Measurements from ENCODE around the gene FBLN5. TPM values are rescaled to one million over a fixed set of nuclear protein-coding genes. Genes with fewer than 3 reads are reported as not detected.

Gene FBLN5
- polyA plus RNA-seq, 1 of the 3 experiments (the other 2 are of a cell fraction): 39.8 TPM

GRCh38 chr14:91878274-91878673, 69.2 kb downstream of the FBLN5 start:
- Histone ChIP-seq H3K27ac (ENCODE audit: low read depth in 2 of 2, low read length in 1 of 2) (no peak overlapping the region), H3K4me1 (ENCODE audit: control insufficient read depth in 1 of 2, insufficient read depth in 2 of 2, low read depth in 1 of 2, low read length in 1 of 2) (no peaks in the 10 kb centered on the region), H3K9me3 (no peaks in the 10 kb centered on the region), H3K79me2 (ENCODE audit: insufficient read depth) (no peaks in the 10 kb centered on the region), H3K36me3 (replicated peaks in 1 of 2; ENCODE audit: control insufficient read depth in 1 of 2, insufficient read depth in 2 of 2, low read length in 1 of 2) (peaks cover 16 to 60% of the 10 kb centered on the region in 2 experiments), H3K27me3 (ENCODE audit: insufficient read depth) (no peaks in the 10 kb centered on the region), H3K4me3 (ENCODE audit: low read depth in 2 of 2, low read length in 1 of 2) (no peak overlapping the region), H3K9ac (no peak overlapping the region), H3K9me2 (no peaks in the 10 kb centered on the region), H3K4me2 (no peak overlapping the region), H2AFZ (ENCODE audit: low read depth) (no peak overlapping the region), H4K20me1 (ENCODE audit: insufficient read depth) (no peaks in the 10 kb centered on the region), H3F3A (replicated peaks; ENCODE audit: insufficient read depth) (no peaks in the 10 kb centered on the region)
- ChIA-PET CTCF (interaction anchor here (1.0 kb wide), 1 partner anchor 15 kb away, joined by 3 read pairs; no protein-coding TSS in a partner anchor), POLR2A (no interaction called here)
- WGBS (ENCODE audit: low lambda C conversion rate): 88% methylated on average over 5 of the region's 5 CpGs
- no peak for DNase-seq
- TF ChIP-seq REST (IDR thresholded peaks at IDR 0.05; ENCODE audit: low read depth, low read length): no peak
- TF ChIP-seq ZBTB33 (IDR thresholded peaks at IDR 0.05; ENCODE audit: borderline replicate concordance, low read depth): no peak
- no peak for TF ChIP-seq SIN3A (IDR thresholded peaks at IDR 0.05; ENCODE audit: borderline replicate concordance, low read depth, low read length)
- no peak for TF ChIP-seq TEAD4 (IDR thresholded peaks at IDR 0.05; ENCODE audit: borderline replicate concordance, insufficient read depth)
- no peak for TF ChIP-seq EP300 (IDR thresholded peaks at IDR 0.05; ENCODE audit: borderline replicate concordance in 1 of 2, low read depth in 1 of 2, low read length in 1 of 2)
- TF ChIP-seq TCF12 (IDR thresholded peaks at IDR 0.05): no peak
- no peak for TF ChIP-seq SMC3 (IDR thresholded peaks at IDR 0.05; ENCODE audit: low read depth, low read length)
- TF ChIP-seq RFX5 (IDR thresholded peaks at IDR 0.05; ENCODE audit: low read length): no peak
- TF ChIP-seq JUND (IDR thresholded peaks at IDR 0.05): no peak
- no peak for TF ChIP-seq YY1 (IDR thresholded peaks at IDR 0.05; ENCODE audit: low read depth)
- no peak for TF ChIP-seq USF1 (IDR thresholded peaks at IDR 0.05; ENCODE audit: borderline replicate concordance, low read depth)
- no peak for TF ChIP-seq GABPA (IDR thresholded peaks at IDR 0.05; ENCODE audit: low read depth)
- no peak for TF ChIP-seq MEF2A (IDR thresholded peaks at IDR 0.05; ENCODE audit: borderline replicate concordance, low read depth)
- TF ChIP-seq PBX3 (IDR thresholded peaks at IDR 0.05): no peak
- no peak for TF ChIP-seq GATA2 (CRISPR knock-in tag; IDR thresholded peaks at IDR 0.05)
- TF ChIP-seq FOSL2 (IDR thresholded peaks at IDR 0.05; ENCODE audit: borderline replicate concordance, low read depth): no peak
